Measurements from ENCODE around the gene CCSER2. TPM values are rescaled to one million over a fixed set of nuclear protein-coding genes. Genes with fewer than 3 reads are reported as not detected.

The CCSER2 gene
- total and polyA plus RNA-seq, 12 donors: 8.3 to 63.9 (median 38.1) TPM

- H3K36me3 ChIP-seq (replicated peaks in 1 of 2): no peaks in the 10 kb centered on the region
- intact Hi-C loops (cut with DNase I): no loop called here
- no peak for DNase-seq
- TF ChIP-seq CTCF (IDR thresholded peaks at IDR 0.05): no peak
- TF ChIP-seq POLR2A (IDR thresholded peaks at IDR 0.05): no peak
- no peaks in the 10 kb centered on the region for H3K9me3 ChIP-seq (replicated peaks in 1 of 3)
- no peaks in the 10 kb centered on the region for H3K27me3 ChIP-seq
- H3K27ac ChIP-seq: no peak overlapping the region
- H3K4me3 ChIP-seq: no peak overlapping the region
- 77 to 94% (median 90%) methylated on average over 2 of the region's 2 CpGs for WGBS, 4 donors
- no peaks in the 10 kb centered on the region for H3K4me1 ChIP-seq (replicated peaks in 1 of 2)
These were observed 193.1 kb downstream of the CCSER2 start for GRCh38 chr10:84521468-84521867.

- TF ChIP-seq POLR2A (IDR thresholded peaks at IDR 0.05) (no peak), CTCF (IDR thresholded peaks at IDR 0.05) (no peak)
- Histone ChIP-seq H3K4me1 (replicated peaks in 1 of 2) (no peaks in the 10 kb centered on the region), H3K4me3 (no peak overlapping the region), H3K27ac (no peak overlapping the region), H3K27me3 (no peaks in the 10 kb centered on the region), H3K9me3 (replicated peaks in 1 of 3) (no peaks in the 10 kb centered on the region), H3K36me3 (replicated peaks in 1 of 2) (no peaks in the 10 kb centered on the region)
- intact Hi-C loops (cut with DNase I): no loop called here
- 73 to 79% (median 74%) methylated on average over 9 of the region's 9 CpGs for WGBS, 4 donors
- DNase-seq: no peak
These were observed 194.4 kb downstream of the CCSER2 start for GRCh38 chr10:84522612-84523462.

- Histone ChIP-seq H3K27me3 (no peaks in the 10 kb centered on the region), H3K27ac (no peak overlapping the region), H3K4me1 (replicated peaks in 1 of 2) (no peaks in the 10 kb centered on the region), H3K36me3 (replicated peaks in 1 of 2) (no peaks in the 10 kb centered on the region), H3K9me3 (replicated peaks in 1 of 3) (no peaks in the 10 kb centered on the region), H3K4me3 (no peak overlapping the region)
- no peak for TF ChIP-seq CTCF (IDR thresholded peaks at IDR 0.05)
- TF ChIP-seq POLR2A (IDR thresholded peaks at IDR 0.05): no peak
- intact Hi-C loops (cut with DNase I): no loop called here
- WGBS, 4 donors: 33 to 46% (median 39%) methylated on average over 5 of the region's 5 CpGs
- DNase-seq: no peak
These were observed 195.1 kb downstream of the CCSER2 start for GRCh38 chr10:84523526-84523925.

GRCh38 chr10:84524435-84524834, 196.0 kb downstream of the CCSER2 start:
- Histone ChIP-seq H3K9me3 (replicated peaks in 1 of 3) (no peaks in the 10 kb centered on the region), H3K4me1 (replicated peaks in 1 of 2) (no peaks in the 10 kb centered on the region), H3K27me3 (no peaks in the 10 kb centered on the region), H3K36me3 (replicated peaks in 1 of 2) (no peaks in the 10 kb centered on the region), H3K27ac (no peak overlapping the region), H3K4me3 (no peak overlapping the region)
- no peak for TF ChIP-seq POLR2A (IDR thresholded peaks at IDR 0.05)
- no peak for DNase-seq
- intact Hi-C loops (cut with DNase I): no loop called here

All from adrenal gland (tissue), 12 donors.